H1 (cell line): Measurements from ENCODE around the gene ANKLE1. TPM values are rescaled to one million over a fixed set of nuclear protein-coding genes. Genes with fewer than 3 reads are reported as not detected.

Experiments
- ASH2L ChIP-seq: fragments of 200-600, 300-600 bp; sonication (generic); IDR thresholded peaks from one replicate; pipeline ENCODE4 v1.7.1; 2017; ENCODE audit warnings: low read length
- BACH1 ChIP-seq: IDR thresholded peaks from 2 replicates; pipeline ENCODE4 v1.6.1; 2012; ENCODE audit warnings: low read length, improper control_type of control experiment
- BCL11A ChIP-seq, 2 experiments: IDR thresholded peaks; one replicate each; pipeline ENCODE4 v1.6.1; 2011; ENCODE audit warnings: low read depth in 2 of 2, low read length in 2 of 2, mild to moderate bottlenecking in 2 of 2
- KDM1A ChIP-seq: fragments of 200-600, 300-600 bp; sonication (generic); IDR thresholded peaks from 2 replicates; pipeline ENCODE4 v1.7.1; 2016; ENCODE audit warnings: mild to moderate bottlenecking, low read length, borderline replicate concordance
- polyA plus RNA-seq, 7 experiments: library from polyadenylated mRNA; depleted of rRNA in 3 of 7; stranded (reverse) in 5 of 7; unstranded in 2 of 7; fragments of >200 nt in 5 of 7; fragments of 200-250 nt in 2 of 7; gene quantifications; 1 replicate in 5 of 7; 2 replicates in 1 of 7; 4 replicates in 1 of 7; pipeline versions ENCODE4 v1.2.1 to v1.2.3, GENCODE V29; 2011 to 2013; ENCODE audit warnings: missing spikeins in 2 of 7, mixed read lengths in 2 of 7
- total RNA-seq: library from RNA; stranded (reverse); fragmentation: NEBNext Ultra II Directional; extraction: Animal tissue kit (Norgen Biotek cat#: 25700); gene quantifications from 2 replicates; pipeline ENCODE4 v1.2.1, GENCODE V29; 2021
- TF ChIP-seq, protein P1 (sequence below): fragments of 300-600 bp; sonication (generic); IDR thresholded peaks from 2 replicates; pipeline ENCODE4 v1.7.1; 2012; ENCODE audit warnings: low read length, moderate library complexity, mild to moderate bottlenecking, inconsistent platforms; ENCODE audit not compliant: insufficient replicate concordance

The ANKLE1 gene
- total and polyA plus RNA-seq, 2 of the 8 experiments (the other 6 are each of a cell fraction or from before 2014, with no cell fraction given): 6.1 to 9.6 TPM

DNA sequence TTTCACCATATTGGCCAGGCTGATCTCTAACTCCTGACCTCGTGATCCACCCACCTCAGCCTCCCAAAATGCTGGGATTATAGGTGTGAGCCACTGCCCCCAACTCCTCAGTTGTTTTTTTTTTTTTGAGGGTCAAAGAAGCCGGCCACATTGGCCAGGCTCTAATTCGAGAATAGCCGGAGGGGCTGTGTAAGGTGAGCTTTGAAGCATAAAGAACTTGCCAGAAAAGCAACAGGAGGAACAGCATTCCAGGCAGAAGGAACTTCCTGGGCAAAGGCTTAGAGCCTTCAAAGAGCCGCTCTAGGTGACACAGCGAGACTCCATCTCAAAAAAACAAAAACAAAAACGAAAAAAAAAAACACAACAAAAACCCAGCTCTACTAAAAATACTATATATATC, 15.7 kb upstream of the ANKLE1 start (continued):
- TF ChIP-seq, protein P1, sequence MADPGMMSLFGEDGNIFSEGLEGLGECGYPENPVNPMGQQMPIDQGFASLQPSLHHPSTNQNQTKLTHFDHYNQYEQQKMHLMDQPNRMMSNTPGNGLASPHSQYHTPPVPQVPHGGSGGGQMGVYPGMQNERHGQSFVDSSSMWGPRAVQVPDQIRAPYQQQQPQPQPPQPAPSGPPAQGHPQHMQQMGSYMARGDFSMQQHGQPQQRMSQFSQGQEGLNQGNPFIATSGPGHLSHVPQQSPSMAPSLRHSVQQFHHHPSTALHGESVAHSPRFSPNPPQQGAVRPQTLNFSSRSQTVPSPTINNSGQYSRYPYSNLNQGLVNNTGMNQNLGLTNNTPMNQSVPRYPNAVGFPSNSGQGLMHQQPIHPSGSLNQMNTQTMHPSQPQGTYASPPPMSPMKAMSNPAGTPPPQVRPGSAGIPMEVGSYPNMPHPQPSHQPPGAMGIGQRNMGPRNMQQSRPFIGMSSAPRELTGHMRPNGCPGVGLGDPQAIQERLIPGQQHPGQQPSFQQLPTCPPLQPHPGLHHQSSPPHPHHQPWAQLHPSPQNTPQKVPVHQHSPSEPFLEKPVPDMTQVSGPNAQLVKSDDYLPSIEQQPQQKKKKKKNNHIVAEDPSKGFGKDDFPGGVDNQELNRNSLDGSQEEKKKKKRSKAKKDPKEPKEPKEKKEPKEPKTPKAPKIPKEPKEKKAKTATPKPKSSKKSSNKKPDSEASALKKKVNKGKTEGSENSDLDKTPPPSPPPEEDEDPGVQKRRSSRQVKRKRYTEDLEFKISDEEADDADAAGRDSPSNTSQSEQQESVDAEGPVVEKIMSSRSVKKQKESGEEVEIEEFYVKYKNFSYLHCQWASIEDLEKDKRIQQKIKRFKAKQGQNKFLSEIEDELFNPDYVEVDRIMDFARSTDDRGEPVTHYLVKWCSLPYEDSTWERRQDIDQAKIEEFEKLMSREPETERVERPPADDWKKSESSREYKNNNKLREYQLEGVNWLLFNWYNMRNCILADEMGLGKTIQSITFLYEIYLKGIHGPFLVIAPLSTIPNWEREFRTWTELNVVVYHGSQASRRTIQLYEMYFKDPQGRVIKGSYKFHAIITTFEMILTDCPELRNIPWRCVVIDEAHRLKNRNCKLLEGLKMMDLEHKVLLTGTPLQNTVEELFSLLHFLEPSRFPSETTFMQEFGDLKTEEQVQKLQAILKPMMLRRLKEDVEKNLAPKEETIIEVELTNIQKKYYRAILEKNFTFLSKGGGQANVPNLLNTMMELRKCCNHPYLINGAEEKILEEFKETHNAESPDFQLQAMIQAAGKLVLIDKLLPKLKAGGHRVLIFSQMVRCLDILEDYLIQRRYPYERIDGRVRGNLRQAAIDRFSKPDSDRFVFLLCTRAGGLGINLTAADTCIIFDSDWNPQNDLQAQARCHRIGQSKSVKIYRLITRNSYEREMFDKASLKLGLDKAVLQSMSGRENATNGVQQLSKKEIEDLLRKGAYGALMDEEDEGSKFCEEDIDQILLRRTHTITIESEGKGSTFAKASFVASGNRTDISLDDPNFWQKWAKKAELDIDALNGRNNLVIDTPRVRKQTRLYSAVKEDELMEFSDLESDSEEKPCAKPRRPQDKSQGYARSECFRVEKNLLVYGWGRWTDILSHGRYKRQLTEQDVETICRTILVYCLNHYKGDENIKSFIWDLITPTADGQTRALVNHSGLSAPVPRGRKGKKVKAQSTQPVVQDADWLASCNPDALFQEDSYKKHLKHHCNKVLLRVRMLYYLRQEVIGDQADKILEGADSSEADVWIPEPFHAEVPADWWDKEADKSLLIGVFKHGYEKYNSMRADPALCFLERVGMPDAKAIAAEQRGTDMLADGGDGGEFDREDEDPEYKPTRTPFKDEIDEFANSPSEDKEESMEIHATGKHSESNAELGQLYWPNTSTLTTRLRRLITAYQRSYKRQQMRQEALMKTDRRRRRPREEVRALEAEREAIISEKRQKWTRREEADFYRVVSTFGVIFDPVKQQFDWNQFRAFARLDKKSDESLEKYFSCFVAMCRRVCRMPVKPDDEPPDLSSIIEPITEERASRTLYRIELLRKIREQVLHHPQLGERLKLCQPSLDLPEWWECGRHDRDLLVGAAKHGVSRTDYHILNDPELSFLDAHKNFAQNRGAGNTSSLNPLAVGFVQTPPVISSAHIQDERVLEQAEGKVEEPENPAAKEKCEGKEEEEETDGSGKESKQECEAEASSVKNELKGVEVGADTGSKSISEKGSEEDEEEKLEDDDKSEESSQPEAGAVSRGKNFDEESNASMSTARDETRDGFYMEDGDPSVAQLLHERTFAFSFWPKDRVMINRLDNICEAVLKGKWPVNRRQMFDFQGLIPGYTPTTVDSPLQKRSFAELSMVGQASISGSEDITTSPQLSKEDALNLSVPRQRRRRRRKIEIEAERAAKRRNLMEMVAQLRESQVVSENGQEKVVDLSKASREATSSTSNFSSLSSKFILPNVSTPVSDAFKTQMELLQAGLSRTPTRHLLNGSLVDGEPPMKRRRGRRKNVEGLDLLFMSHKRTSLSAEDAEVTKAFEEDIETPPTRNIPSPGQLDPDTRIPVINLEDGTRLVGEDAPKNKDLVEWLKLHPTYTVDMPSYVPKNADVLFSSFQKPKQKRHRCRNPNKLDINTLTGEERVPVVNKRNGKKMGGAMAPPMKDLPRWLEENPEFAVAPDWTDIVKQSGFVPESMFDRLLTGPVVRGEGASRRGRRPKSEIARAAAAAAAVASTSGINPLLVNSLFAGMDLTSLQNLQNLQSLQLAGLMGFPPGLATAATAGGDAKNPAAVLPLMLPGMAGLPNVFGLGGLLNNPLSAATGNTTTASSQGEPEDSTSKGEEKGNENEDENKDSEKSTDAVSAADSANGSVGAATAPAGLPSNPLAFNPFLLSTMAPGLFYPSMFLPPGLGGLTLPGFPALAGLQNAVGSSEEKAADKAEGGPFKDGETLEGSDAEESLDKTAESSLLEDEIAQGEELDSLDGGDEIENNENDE: no peak
- TF ChIP-seq BACH1 (no peak), ASH2L (no peak), KDM1A (no peak), BCL11A (IDR thresholded peaks at IDR 0.05; ENCODE audit: low read depth in 2 of 2, low read length in 2 of 2) (no peak)
- TF ChIP-seq, all 59 proteins: peak for 0
